Measurements from ENCODE around the gene GTF2F2.

DNA sequence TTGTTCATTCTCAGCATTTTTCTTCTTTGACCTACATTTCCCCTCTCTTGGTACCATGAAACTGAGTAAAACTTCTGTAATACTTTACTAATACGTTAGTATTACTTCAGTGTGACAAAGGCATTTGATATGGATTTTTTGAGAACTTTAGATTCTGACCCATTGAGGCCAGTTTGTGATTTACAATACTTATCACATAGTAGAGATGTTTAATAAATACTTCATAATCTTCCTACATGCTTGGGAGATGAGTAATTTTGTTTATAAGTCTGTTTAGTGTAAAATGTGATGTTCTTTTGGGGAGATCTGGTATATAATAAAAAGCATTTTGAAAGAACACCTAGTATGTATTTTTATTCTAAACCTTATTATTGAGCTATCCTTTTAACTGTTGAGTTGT lies 29.7 kb downstream of the GTF2F2 start:
- TF ChIP-seq ATF3 (IDR thresholded peaks at IDR 0.05): no peak
- TF ChIP-seq RAD21 (IDR thresholded peaks at IDR 0.05; ENCODE audit: low read depth): no peak
- no peak for TF ChIP-seq ZFX (IDR thresholded peaks at IDR 0.05)
- TF ChIP-seq, protein P1, sequence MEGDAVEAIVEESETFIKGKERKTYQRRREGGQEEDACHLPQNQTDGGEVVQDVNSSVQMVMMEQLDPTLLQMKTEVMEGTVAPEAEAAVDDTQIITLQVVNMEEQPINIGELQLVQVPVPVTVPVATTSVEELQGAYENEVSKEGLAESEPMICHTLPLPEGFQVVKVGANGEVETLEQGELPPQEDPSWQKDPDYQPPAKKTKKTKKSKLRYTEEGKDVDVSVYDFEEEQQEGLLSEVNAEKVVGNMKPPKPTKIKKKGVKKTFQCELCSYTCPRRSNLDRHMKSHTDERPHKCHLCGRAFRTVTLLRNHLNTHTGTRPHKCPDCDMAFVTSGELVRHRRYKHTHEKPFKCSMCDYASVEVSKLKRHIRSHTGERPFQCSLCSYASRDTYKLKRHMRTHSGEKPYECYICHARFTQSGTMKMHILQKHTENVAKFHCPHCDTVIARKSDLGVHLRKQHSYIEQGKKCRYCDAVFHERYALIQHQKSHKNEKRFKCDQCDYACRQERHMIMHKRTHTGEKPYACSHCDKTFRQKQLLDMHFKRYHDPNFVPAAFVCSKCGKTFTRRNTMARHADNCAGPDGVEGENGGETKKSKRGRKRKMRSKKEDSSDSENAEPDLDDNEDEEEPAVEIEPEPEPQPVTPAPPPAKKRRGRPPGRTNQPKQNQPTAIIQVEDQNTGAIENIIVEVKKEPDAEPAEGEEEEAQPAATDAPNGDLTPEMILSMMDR (IDR thresholded peaks at IDR 0.05 in 2 of 3, conservative IDR thresholded peaks at IDR 0.05 in 1 of 3; ENCODE audit: borderline replicate concordance in 1 of 3, insufficient read depth in 1 of 3, low read depth in 2 of 3, low read length in 2 of 3): no peak
- no peak for TF ChIP-seq EZH2 (IDR thresholded peaks at IDR 0.05)
- TF ChIP-seq ZNF274 (IDR thresholded peaks at IDR 0.05; ENCODE audit: low read depth, low read length): no peak
- TF ChIP-seq POLR2AphosphoS5 (IDR thresholded peaks at IDR 0.05; ENCODE audit: low read depth, low read length): no peak
- TF ChIP-seq MAX (IDR thresholded peaks at IDR 0.05): no peak
- no peak for TF ChIP-seq CBX3 (IDR thresholded peaks at IDR 0.05; ENCODE audit: low read depth)
- no peak for TF ChIP-seq EGR1 (IDR thresholded peaks at IDR 0.05; ENCODE audit: low read depth)
- no peak for TF ChIP-seq SRF (IDR thresholded peaks at IDR 0.05; ENCODE audit: low read depth)
- no peak for TF ChIP-seq SP1 (IDR thresholded peaks at IDR 0.05; ENCODE audit: low read depth)
- no peak for TF ChIP-seq POLR2A (IDR thresholded peaks at IDR 0.05; ENCODE audit: borderline replicate concordance, extremely low read depth, insufficient read depth, insufficient read length)

Measured in HCT116 (cell line).